RCC 7860 (cell line): ENCODE measurements around the gene TAF11L8.
"Not testable (repeated sequence)": the region's sequence is repeated elsewhere in the genome, so short reads cannot be mapped to it uniquely, and the experiment has no call there.

Source experiments
- DNase-seq: peaks from one replicate; pipeline ENCODE4 v3.0.0-alpha.2; 2015; ENCODE audit warnings: low spot score
- FAIRE-seq: peaks from 2 replicates; lab custom pipeline; 2012; peaks lifted over from hg19 to GRCh38; lab: Jason Lieb, UNC

The TAF11L8 gene

GRCh38 chr5:17590860-17591259 lies at the start of gene TAF11L8:
Gene TAF11L8 (minus strand): TSS chr5:17590960.
- FAIRE-seq, DNase-seq: not testable (repeated sequence)

- no peak for DNase-seq
- FAIRE-seq: no peak
These were observed 43.4 kb upstream of the TAF11L8 start, which contains the start of gene TAF11L14 for GRCh38 chr5:17634160-17634559. Gene TAF11L14 (plus strand): TSS chr5:17634460.

GRCh38 chr5:17631788-17632187 lies 41.0 kb upstream of the TAF11L8 start, which contains the start of gene TAF11L13:
Gene TAF11L13 (plus strand): TSS chr5:17632088.
- FAIRE-seq: not testable (repeated sequence)

GRCh38 chr5:17625686-17626085 lies 34.9 kb upstream of the TAF11L8 start:
- FAIRE-seq: no peak

More at GRCh38 chr5:17631788-17632187, 41.0 kb upstream of the TAF11L8 start, which contains the start of gene TAF11L13:
- not testable (repeated sequence) for DNase-seq

GRCh38 chr5:17620627-17621026 lies 29.9 kb upstream of the TAF11L8 start:
- DNase-seq (no peak), FAIRE-seq (no peak)

More at GRCh38 chr5:17625686-17626085, 34.9 kb upstream of the TAF11L8 start:
- DNase-seq: no peak

GRCh38 chr5:17619354-17619753 lies 28.6 kb upstream of the TAF11L8 start:
- no peak for FAIRE-seq

GRCh38 chr5:17614872-17615605 lies 24.3 kb upstream of the TAF11L8 start:
- DNase-seq (no peak), FAIRE-seq (no peak)

More at GRCh38 chr5:17619354-17619753, 28.6 kb upstream of the TAF11L8 start:
- no peak for DNase-seq

GRCh38 chr5:17610092-17610491 lies 19.3 kb upstream of the TAF11L8 start, which contains the start of gene TAF11L12:
Gene TAF11L12 (plus strand): TSS chr5:17610392.
- DNase-seq, FAIRE-seq: not testable (repeated sequence)

GRCh38 chr5:17607461-17607860 lies 16.7 kb upstream of the TAF11L8 start:
- not testable (repeated sequence) for DNase-seq, FAIRE-seq

- DNase-seq: no peak
- no peak for FAIRE-seq
These were observed 14.2 kb upstream of the TAF11L8 start for GRCh38 chr5:17604951-17605350.

GRCh38 chr5:17603880-17604279 lies 13.1 kb upstream of the TAF11L8 start, which contains the start of gene TAF11L11:
Gene TAF11L11 (plus strand): TSS chr5:17604183.
- not testable (repeated sequence) for FAIRE-seq

GRCh38 chr5:17597728-17598127 lies 7.0 kb upstream of the TAF11L8 start, which contains the start of gene TAF11L10:
Gene TAF11L10 (minus strand): TSS chr5:17597828.
- DNase-seq, FAIRE-seq: not testable (repeated sequence)

More at GRCh38 chr5:17603880-17604279, 13.1 kb upstream of the TAF11L8 start, which contains the start of gene TAF11L11:
- not testable (repeated sequence) for DNase-seq

- not testable (repeated sequence) for FAIRE-seq, DNase-seq
These were observed 3.5 kb upstream of the TAF11L8 start, which contains the start of gene TAF11L9 for GRCh38 chr5:17594255-17594654. Gene TAF11L9 (minus strand): TSS chr5:17594394.

- not testable (repeated sequence) for FAIRE-seq, DNase-seq
These were observed 5.1 kb downstream of the TAF11L8 start, which contains the start of gene TAF11L7 for GRCh38 chr5:17585658-17586057. Gene TAF11L7 (minus strand): TSS chr5:17585758.
